ENCODE results near the gene MYG1.

GRCh38 chr12:53286448-53286847, 13.0 kb upstream of the MYG1 start:
- no peak for TF ChIP-seq CTCF (IDR thresholded peaks at IDR 0.05)
- no peak for TF ChIP-seq POLR2A (IDR thresholded peaks at IDR 0.05)

All from ovary (tissue), 3 donors.